ELF-1 (cell line): ENCODE data around the gene ARHGAP42.
"Not testable (repeated sequence)": the region's sequence is repeated elsewhere in the genome, so short reads cannot be mapped to it uniquely, and the experiment has no call there.

Experiments
- DNase-seq: peaks from one replicate; pipeline ENCODE4 v3.0.0-alpha.2; 2016; ENCODE audit warnings: low read depth, low spot score

ARHGAP42 gene, protein sequence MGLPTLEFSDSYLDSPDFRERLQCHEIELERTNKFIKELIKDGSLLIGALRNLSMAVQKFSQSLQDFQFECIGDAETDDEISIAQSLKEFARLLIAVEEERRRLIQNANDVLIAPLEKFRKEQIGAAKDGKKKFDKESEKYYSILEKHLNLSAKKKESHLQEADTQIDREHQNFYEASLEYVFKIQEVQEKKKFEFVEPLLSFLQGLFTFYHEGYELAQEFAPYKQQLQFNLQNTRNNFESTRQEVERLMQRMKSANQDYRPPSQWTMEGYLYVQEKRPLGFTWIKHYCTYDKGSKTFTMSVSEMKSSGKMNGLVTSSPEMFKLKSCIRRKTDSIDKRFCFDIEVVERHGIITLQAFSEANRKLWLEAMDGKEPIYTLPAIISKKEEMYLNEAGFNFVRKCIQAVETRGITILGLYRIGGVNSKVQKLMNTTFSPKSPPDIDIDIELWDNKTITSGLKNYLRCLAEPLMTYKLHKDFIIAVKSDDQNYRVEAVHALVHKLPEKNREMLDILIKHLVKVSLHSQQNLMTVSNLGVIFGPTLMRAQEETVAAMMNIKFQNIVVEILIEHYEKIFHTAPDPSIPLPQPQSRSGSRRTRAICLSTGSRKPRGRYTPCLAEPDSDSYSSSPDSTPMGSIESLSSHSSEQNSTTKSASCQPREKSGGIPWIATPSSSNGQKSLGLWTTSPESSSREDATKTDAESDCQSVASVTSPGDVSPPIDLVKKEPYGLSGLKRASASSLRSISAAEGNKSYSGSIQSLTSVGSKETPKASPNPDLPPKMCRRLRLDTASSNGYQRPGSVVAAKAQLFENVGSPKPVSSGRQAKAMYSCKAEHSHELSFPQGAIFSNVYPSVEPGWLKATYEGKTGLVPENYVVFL

DNA sequence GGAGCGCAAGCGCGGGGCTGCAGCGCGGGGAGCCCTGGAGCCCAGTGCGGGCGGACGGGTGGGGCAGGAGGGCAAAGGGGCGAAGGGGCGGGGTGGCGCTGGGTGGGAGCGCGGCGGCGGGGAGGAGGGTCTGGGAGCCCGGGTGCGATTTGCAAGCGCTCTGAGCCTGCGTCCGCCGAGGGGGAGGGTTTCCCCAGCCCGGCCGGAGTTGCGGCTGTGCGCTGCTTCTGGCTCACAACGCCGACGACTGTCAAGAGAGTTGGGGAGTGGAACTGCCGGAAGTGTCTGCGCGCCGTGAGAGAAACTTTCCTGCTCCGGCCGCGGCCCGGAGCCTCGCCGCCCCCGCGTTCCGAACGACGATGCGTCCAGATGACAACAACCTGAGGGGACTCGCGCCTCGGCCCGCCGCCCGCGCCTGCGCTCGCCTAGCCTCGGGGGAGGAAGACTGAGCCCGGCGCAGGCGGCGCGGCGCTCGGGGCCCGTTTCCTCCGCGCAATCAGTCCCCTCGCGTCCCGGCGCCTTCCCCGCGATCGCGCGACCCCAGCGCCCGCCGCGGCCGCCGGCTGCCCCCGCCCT lies at the start of gene ARHGAP42:
TSS of gene ARHGAP42 (plus strand) at position 235 of the 576 bp plus-strand sequence. CDS start 391 bp downstream, outside the sequence.
- peak; percentile 84 for DNase-seq

DNA sequence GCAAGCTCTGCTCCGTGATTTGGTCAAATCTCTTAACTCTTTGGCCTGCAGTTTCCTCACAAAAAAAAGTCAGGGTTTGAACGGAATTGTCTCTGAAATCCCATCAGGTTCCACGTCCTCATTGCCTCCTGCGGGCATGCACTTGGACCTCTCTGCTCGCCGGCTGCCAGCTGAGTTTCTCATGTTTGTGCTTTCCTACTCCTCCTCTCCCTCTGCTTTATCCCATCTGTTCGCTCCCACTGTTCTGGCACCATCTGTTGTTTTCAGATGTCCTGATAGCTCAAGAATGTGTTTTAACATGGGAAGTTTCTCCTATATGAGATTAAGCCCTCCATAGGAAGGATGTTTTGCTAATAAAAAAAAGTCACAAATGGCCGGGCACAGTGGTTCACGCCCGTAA lies 49.4 kb upstream of the ARHGAP42 start:
- DNase-seq = no peak

GRCh38 chr11:100638648-100639047 lies 48.4 kb upstream of the ARHGAP42 start:
- no peak for DNase-seq

DNA sequence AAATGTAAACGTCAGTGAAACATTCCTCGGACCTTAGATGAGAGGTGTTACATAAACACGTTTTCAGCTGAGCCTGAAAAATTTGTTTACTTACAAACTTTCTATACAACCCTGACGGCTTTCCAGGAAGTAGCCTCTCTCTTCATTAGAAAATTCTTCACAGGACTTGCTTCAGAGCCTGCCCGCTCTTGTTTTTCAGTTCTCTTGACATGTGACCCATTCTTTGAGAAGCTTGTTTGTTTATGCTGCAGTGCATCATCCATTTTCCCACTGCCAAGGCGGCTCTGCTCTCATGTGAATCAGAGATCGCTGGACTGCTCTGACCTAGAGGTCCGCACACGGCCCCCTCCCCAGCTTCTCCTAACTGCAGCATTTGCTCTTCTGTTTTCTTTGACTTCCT lies 47.9 kb upstream of the ARHGAP42 start:
- DNase-seq = peak; percentile 44

- DNase-seq = no peak
Measured at GRCh38 chr11:100640071-100640470, 47.0 kb upstream of the ARHGAP42 start.

DNA sequence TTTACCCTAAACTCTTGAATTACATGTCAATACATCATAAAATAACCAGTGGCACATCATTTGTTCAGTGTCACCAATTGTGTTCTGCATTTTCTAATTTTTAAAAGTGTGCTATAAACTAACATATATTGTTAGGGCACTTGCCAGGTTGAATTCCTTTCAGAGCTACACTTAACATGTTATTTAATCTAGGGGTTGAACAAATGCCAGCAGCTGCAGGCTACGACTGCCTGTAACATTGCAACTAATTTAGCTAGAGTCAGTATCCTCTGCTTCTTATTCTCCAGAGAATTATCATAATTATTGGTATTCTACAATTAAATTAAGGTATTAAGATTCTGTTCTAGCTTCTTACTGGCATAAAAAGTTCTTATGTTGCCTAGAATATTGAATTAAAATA lies 46.4 kb upstream of the ARHGAP42 start:
- no peak for DNase-seq

DNA sequence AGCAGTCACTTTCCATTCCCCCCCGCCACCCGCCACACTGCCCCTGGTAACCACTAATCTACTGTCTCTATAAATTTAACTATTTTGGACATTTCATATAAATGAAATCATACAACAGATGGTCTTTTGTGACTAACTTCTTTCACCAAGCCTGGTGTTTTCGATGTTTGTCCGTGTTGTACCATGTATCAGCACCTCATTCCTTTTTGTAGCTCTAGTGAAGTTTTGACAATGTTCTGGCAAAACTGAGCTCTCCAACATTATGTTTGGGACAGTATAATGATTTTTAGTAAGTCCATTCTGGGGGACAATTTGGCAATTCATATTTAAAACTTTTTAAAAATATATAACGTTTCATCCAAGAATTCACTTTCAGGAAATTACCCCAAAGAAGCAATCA lies 45.6 kb upstream of the ARHGAP42 start:
- no peak for DNase-seq

DNA sequence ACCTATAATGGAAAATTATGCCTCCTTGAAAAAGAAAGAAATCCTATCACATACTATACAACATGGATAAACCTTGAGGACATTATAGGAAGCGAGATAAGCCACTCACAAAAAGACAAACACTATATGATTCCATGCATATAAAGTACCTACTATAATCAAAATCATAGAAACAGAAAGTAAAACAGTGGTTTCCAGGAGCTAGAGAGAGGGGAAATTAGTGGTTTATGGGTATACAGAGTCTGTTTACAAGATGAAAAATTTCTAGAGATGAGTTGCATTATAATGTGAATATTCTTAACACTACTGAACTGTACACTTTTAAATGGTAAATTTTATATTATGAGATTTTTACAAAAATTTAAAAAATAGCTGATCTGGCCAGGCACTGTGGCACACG lies 40.5 kb upstream of the ARHGAP42 start:
- DNase-seq = no peak

- DNase-seq = peak; percentile 86
Measured at GRCh38 chr11:100647861-100648260, 39.2 kb upstream of the ARHGAP42 start.

GRCh38 chr11:100663583-100663982 lies 23.5 kb upstream of the ARHGAP42 start:
- DNase-seq = no peak

GRCh38 chr11:100663996-100664395 lies 23.1 kb upstream of the ARHGAP42 start:
- DNase-seq = no peak

DNA sequence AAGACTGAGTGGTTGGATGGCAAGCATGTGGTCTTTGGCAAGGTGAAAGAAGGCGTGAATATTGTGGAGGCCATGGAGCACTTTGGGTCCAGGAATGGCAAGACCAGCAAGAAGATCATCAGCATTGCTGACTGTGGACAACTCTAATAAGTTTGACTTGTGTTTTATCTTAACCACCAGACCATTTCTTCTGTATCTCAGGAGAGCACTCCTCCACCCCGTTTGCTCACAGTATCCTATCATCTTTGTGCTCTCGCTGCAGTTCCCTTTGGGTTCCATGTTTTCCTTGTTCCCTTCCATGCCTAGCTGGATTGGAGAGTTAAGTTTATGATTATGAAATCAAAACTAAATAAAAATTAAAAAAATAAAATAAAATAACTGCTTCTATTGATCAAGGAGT lies 20.3 kb upstream of the ARHGAP42 start:
- not testable (repeated sequence) for DNase-seq

GRCh38 chr11:100667449-100667848 lies 19.6 kb upstream of the ARHGAP42 start:
- DNase-seq = no peak

GRCh38 chr11:100670140-100670539 lies 16.9 kb upstream of the ARHGAP42 start:
- no peak for DNase-seq

GRCh38 chr11:100671471-100671870 lies 15.6 kb upstream of the ARHGAP42 start:
- no peak for DNase-seq

GRCh38 chr11:100672498-100673033 lies 14.5 kb upstream of the ARHGAP42 start:
- no peak for DNase-seq

DNA sequence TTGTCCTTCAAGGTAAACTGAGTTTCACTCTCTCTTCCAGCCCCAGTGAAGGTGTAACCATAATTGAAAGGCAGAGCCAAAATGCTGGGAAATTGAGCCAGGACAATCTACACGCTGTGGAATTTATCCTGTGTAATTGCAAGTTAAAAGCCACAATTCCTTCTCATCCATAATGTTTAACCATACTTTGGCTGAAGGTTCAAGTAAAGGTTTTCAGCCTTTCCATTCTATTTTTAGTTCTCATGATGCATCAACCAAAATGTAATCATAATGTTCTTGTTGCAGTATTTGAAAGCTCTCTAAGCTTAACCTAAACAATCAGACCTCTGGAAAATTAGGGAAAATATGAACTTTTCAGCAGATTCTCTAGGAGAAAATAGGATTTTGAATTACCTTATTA lies 14.0 kb upstream of the ARHGAP42 start:
- no peak for DNase-seq

DNA sequence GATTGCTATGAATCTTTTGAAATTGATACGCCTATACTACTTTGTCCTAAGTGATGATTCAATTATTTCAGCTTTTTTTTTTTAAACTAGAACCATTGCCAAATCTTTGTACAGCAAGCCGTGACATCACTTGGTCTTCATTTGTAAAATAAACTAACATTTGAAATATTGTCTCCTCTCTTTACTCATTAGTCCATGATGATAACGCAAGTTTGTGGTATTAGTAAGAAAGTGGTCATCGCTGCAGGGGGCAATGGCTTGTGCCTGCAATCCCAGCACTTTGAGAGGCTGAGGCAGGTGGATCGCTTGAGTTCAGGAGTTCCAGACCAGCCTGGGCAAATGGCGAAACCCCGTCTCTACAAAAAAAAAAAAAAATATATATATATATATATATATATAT lies 12.9 kb upstream of the ARHGAP42 start:
- no peak for DNase-seq

- DNase-seq = no peak
Measured at GRCh38 chr11:100675115-100675650, 11.9 kb upstream of the ARHGAP42 start.

- DNase-seq = peak; percentile 62
Measured at GRCh38 chr11:100676901-100677300, 10.2 kb upstream of the ARHGAP42 start.

- no peak for DNase-seq
Measured at GRCh38 chr11:100677796-100678195, 9.3 kb upstream of the ARHGAP42 start.

GRCh38 chr11:100680070-100680469 lies 7.0 kb upstream of the ARHGAP42 start:
- DNase-seq = no peak
